ENCODE data around the gene SLC25A10.
A peak's percentile ranks its signal among the peaks of the same experiment; 100 is the strongest.

The SLC25A10 gene

GRCh38 chr17:81686614-81687013 lies 25.5 kb upstream of the SLC25A10 start:
- no peak for DNase-seq (ENCODE audit: low read depth in 1 of 2, low spot score in 1 of 2)

- DNase-seq (ENCODE audit: low read depth in 1 of 2, low spot score in 1 of 2) = no peak
Measured at GRCh38 chr17:81687770-81688541, 24.1 kb upstream of the SLC25A10 start.

- no peak for DNase-seq (ENCODE audit: low read depth in 1 of 2, low spot score in 1 of 2)
Measured at GRCh38 chr17:81688616-81689015, 23.5 kb upstream of the SLC25A10 start.

- DNase-seq (ENCODE audit: low read depth in 1 of 2, low spot score in 1 of 2) = no peak
Measured at GRCh38 chr17:81690066-81690465, 22.0 kb upstream of the SLC25A10 start.

GRCh38 chr17:81690549-81690948 lies 21.5 kb upstream of the SLC25A10 start:
- no peak for DNase-seq (ENCODE audit: low read depth in 1 of 2, low spot score in 1 of 2)

- no peak for DNase-seq (ENCODE audit: low read depth in 1 of 2, low spot score in 1 of 2)
Measured at GRCh38 chr17:81691196-81691595, 20.9 kb upstream of the SLC25A10 start.

- DNase-seq (ENCODE audit: low read depth in 1 of 2, low spot score in 1 of 2) = no peak
Measured at GRCh38 chr17:81691608-81692007, 20.5 kb upstream of the SLC25A10 start.

- no peak for DNase-seq (ENCODE audit: low read depth in 1 of 2, low spot score in 1 of 2)
Measured at GRCh38 chr17:81693509-81694210, 18.4 kb upstream of the SLC25A10 start.

- DNase-seq (ENCODE audit: low read depth in 1 of 2, low spot score in 1 of 2) = no peak
Measured at GRCh38 chr17:81694810-81695209, 17.3 kb upstream of the SLC25A10 start.

- DNase-seq (ENCODE audit: low read depth in 1 of 2, low spot score in 1 of 2) = no peak
Measured at GRCh38 chr17:81695211-81695610, 16.9 kb upstream of the SLC25A10 start.

- DNase-seq (ENCODE audit: low read depth in 1 of 2, low spot score in 1 of 2) = no peak
Measured at GRCh38 chr17:81695801-81696200, 16.3 kb upstream of the SLC25A10 start.

GRCh38 chr17:81696218-81696941 lies 15.7 kb upstream of the SLC25A10 start:
- DNase-seq (ENCODE audit: low read depth in 1 of 2, low spot score in 1 of 2) = no peak

GRCh38 chr17:81697261-81698044 lies 14.6 kb upstream of the SLC25A10 start:
- no peak for DNase-seq (ENCODE audit: low read depth in 1 of 2, low spot score in 1 of 2)

GRCh38 chr17:81700353-81701287 lies 11.5 kb upstream of the SLC25A10 start:
- no peak for DNase-seq (ENCODE audit: low read depth in 1 of 2, low spot score in 1 of 2)

GRCh38 chr17:81701288-81702071 lies 10.6 kb upstream of the SLC25A10 start:
- no peak for DNase-seq (ENCODE audit: low read depth in 1 of 2, low spot score in 1 of 2)

- peak; percentile 74 to 83 for DNase-seq (ENCODE audit: low read depth in 1 of 2, low spot score in 1 of 2)
Measured at GRCh38 chr17:81702934-81703746, 8.9 kb upstream of the SLC25A10 start, which contains the start of gene MRPL12. MRPL12 (plus strand) TSS chr17:81703367; CDS start chr17:81703502, 135 bp downstream.

GRCh38 chr17:81703747-81704654 lies 8.1 kb upstream of the SLC25A10 start:
- DNase-seq (ENCODE audit: low read depth in 1 of 2, low spot score in 1 of 2) = no peak
